ENCODE results near the gene GRIK3.
A peak's percentile ranks its signal among the peaks of the same experiment; 100 is the strongest.

The GRIK3 gene

GRCh38 chr1:36790191-36790590, 244.1 kb downstream of the GRIK3 start:
- TF ChIP-seq CTCF (conservative IDR thresholded peaks at IDR 0.05; ENCODE audit: low read depth, low read length), result no peak
- no peak for DNase-seq (ENCODE audit: low read depth)
- no peak overlapping the region for H3K4me3 ChIP-seq (ENCODE audit: low read depth, low read length)

- no peak overlapping the region for H3K4me3 ChIP-seq (ENCODE audit: low read depth, low read length)
- DNase-seq (ENCODE audit: low read depth), result no peak
- TF ChIP-seq CTCF (conservative IDR thresholded peaks at IDR 0.05; ENCODE audit: low read depth, low read length), result no peak
These were observed 244.8 kb downstream of the GRIK3 start for GRCh38 chr1:36789535-36789934.

GRCh38 chr1:36787312-36787913, 246.9 kb downstream of the GRIK3 start:
- H3K4me3 ChIP-seq (ENCODE audit: low read depth, low read length), result no peak overlapping the region
- DNase-seq (ENCODE audit: low read depth), result no peak
- TF ChIP-seq CTCF (conservative IDR thresholded peaks at IDR 0.05; ENCODE audit: low read depth, low read length), result no peak

- TF ChIP-seq CTCF (conservative IDR thresholded peaks at IDR 0.05; ENCODE audit: low read depth, low read length), result no peak
- H3K4me3 ChIP-seq (ENCODE audit: low read depth, low read length), result no peak overlapping the region
- DNase-seq (ENCODE audit: low read depth), result no peak
These were observed 247.9 kb downstream of the GRIK3 start for GRCh38 chr1:36786425-36786824.

GRCh38 chr1:36784147-36784859, 250.0 kb downstream of the GRIK3 start:
- peak; percentile 6 for DNase-seq (ENCODE audit: low read depth)
- TF ChIP-seq CTCF (conservative IDR thresholded peaks at IDR 0.05; ENCODE audit: low read depth, low read length), result no peak
- no peak overlapping the region for H3K4me3 ChIP-seq (ENCODE audit: low read depth, low read length)

- no peak for TF ChIP-seq CTCF (conservative IDR thresholded peaks at IDR 0.05; ENCODE audit: low read depth, low read length)
- no peak for DNase-seq (ENCODE audit: low read depth)
- H3K4me3 ChIP-seq (ENCODE audit: low read depth, low read length), result no peak overlapping the region
These were observed 250.8 kb downstream of the GRIK3 start for GRCh38 chr1:36783475-36783874.

GRCh38 chr1:36782785-36783184, 251.5 kb downstream of the GRIK3 start:
- no peak for TF ChIP-seq CTCF (conservative IDR thresholded peaks at IDR 0.05; ENCODE audit: low read depth, low read length)
- DNase-seq (ENCODE audit: low read depth), result no peak
- no peak overlapping the region for H3K4me3 ChIP-seq (ENCODE audit: low read depth, low read length)

Measured in choroid plexus epithelial cell (primary cell).